Hepatocyte (in vitro differentiated cells): Measurements from ENCODE around the gene AIP. TPM values are rescaled to one million over a fixed set of nuclear protein-coding genes. Genes with fewer than 3 reads are reported as not detected.

Experiments
- DNase-seq: peaks from one replicate; pipeline ENCODE4 v3.0.0-alpha.2; 2016; ENCODE audit warnings: low spot score
- H2AFZ ChIP-seq: fragments of 200-600 bp; sonication (generic); 2 replicates; pipeline ENCODE4 v1.6.0; 2016; ENCODE audit warnings: antibody characterized with exemption, mild to moderate bottlenecking
- H3K27ac ChIP-seq: fragments of 200-600 bp; sonication (generic); 2 replicates; pipeline ENCODE4 v1.5.1; 2016; ENCODE audit warnings: mild to moderate bottlenecking
- H3K27me3 ChIP-seq: fragments of 200-600 bp; sonication (generic); 2 replicates; pipeline ENCODE4 v1.6.1; 2016
- H3K36me3 ChIP-seq: fragments of 200-600 bp; sonication (generic); replicated peaks from 2 replicates; pipeline ENCODE4 v1.5.1; 2016; ENCODE audit warnings: low read depth; ENCODE audit not compliant: insufficient read depth
- H3K4me1 ChIP-seq: fragments of 200-600 bp; sonication (generic); 2 replicates; pipeline ENCODE4 v1.5.1; 2016; ENCODE audit warnings: mild to moderate bottlenecking, moderate library complexity; ENCODE audit not compliant: insufficient read depth
- H3K4me2 ChIP-seq: fragments of 200-600 bp; sonication (generic); 2 replicates; pipeline ENCODE4 v1.6.0; 2016
- H3K4me3 ChIP-seq: fragments of 200-600 bp; sonication (generic); 2 replicates; pipeline ENCODE4 v1.5.1; 2016; ENCODE audit warnings: mild to moderate bottlenecking
- H3K79me2 ChIP-seq: fragments of 200-600 bp; sonication (generic); 2 replicates; pipeline ENCODE4 v1.6.0; 2017; ENCODE audit warnings: mild to moderate bottlenecking
- H3K9me2 ChIP-seq: fragments of 200-600 bp; sonication (generic); replicated peaks from 2 replicates; pipeline ENCODE4 v1.6.0; 2017; ENCODE audit warnings: mild to moderate bottlenecking; ENCODE audit not compliant: insufficient read depth
- H3K9me3 ChIP-seq: fragments of 200-600 bp; sonication (generic); 2 replicates; pipeline ENCODE4 v1.5.1; 2016; ENCODE audit warnings: low read depth, mild to moderate bottlenecking
- H4K20me1 ChIP-seq: fragments of 200-600 bp; sonication (generic); 2 replicates; pipeline ENCODE4 v1.6.0; 2016; ENCODE audit warnings: mild to moderate bottlenecking; ENCODE audit not compliant: insufficient read depth, poor library complexity, severe bottlenecking
- CTCF ChIP-seq: fragments of 200-600 bp; sonication (generic); IDR thresholded peaks from 2 replicates; pipeline ENCODE4 v1.5.1; 2016; ENCODE audit warnings: antibody characterized with exemption, mild to moderate bottlenecking; ENCODE audit not compliant: poor library complexity
- EZH2 ChIP-seq: fragments of 200-600 bp; sonication (generic); IDR thresholded peaks from 2 replicates; pipeline ENCODE4 v1.6.1; 2016; ENCODE audit warnings: antibody characterized with exemption, mild to moderate bottlenecking, borderline replicate concordance
- EZH2phosphoT487 ChIP-seq: fragments of 200-600 bp; sonication (generic); IDR thresholded peaks from one replicate; pipeline ENCODE4 v1.6.1; 2018; ENCODE audit warnings: antibody characterized with exemption, mild to moderate bottlenecking, low read depth, moderate library complexity; ENCODE audit not compliant: unreplicated experiment, severe bottlenecking
- whole genome bisulfite sequencing: methylation state at CpG from one replicate; pipeline ENCODE4 v1.1.6; 2016; ENCODE audit warnings: low lambda C conversion rate; ENCODE audit errors: missing lambda C conversion rate; 5-methylcytosine and 5-hydroxymethylcytosine counted together
- polyA plus RNA-seq: library from polyadenylated mRNA; unstranded; fragments of >200 nt; fragmentation: Nextera tagmentation; extraction: Ambion mirVana; gene quantifications from 2 replicates; pipeline ENCODE4 v1.2.1, GENCODE V29; 2016
- total RNA-seq: library from RNA; depleted of rRNA; stranded (reverse); fragments of >200 nt; gene quantifications from 2 replicates; pipeline ENCODE4 v1.2.3, GENCODE V29; 2014

The AIP gene
- total and polyA plus RNA-seq, 2 experiments from 2014 or later, result 35.3 to 45.2 TPM

- Histone ChIP-seq H3K9me2 (no peaks in the 10 kb centered on the region), H3K4me1 (peaks cover 3% of the 10 kb centered on the region), H3K36me3 (no peaks in the 10 kb centered on the region), H3K4me3 (no peak overlapping the region), H3K79me2 (peaks cover 10% of the 10 kb centered on the region), H4K20me1 (peaks cover 9% of the 10 kb centered on the region), H3K27me3 (no peaks in the 10 kb centered on the region), H3K9me3 (no peaks in the 10 kb centered on the region), H2AFZ (no peak overlapping the region), H3K27ac (no peak overlapping the region), H3K4me2 (no peak overlapping the region)
- no peak for DNase-seq
- TF ChIP-seq EZH2phosphoT487 (no peak), EZH2 (no peak), CTCF (no peak)
- WGBS, result 93% methylated on average over 1 of the region's 1 CpG
These were observed 17.6 kb downstream of the AIP start for GRCh38 chr11:67500484-67500821.

GRCh38 chr11:67500831-67501715 lies 18.2 kb downstream of the AIP start:
- Histone ChIP-seq H2AFZ (no peak overlapping the region), H4K20me1 (peaks cover 9% of the 10 kb centered on the region), H3K27me3 (no peaks in the 10 kb centered on the region), H3K9me3 (no peaks in the 10 kb centered on the region), H3K4me1 (peaks cover 9% of the 10 kb centered on the region), H3K4me3 (no peak overlapping the region), H3K4me2 (no peak overlapping the region), H3K27ac (no peak overlapping the region), H3K36me3 (no peaks in the 10 kb centered on the region), H3K79me2 (peaks cover 10% of the 10 kb centered on the region), H3K9me2 (no peaks in the 10 kb centered on the region)
- 92% methylated on average over 9 of the region's 9 CpGs for WGBS
- TF ChIP-seq EZH2 (no peak), CTCF (no peak), EZH2phosphoT487 (no peak)
- DNase-seq, result no peak

- TF ChIP-seq EZH2phosphoT487 (no peak), CTCF (no peak), EZH2 (no peak)
These were observed 19.0 kb downstream of the AIP start for GRCh38 chr11:67501854-67502253.

More at GRCh38 chr11:67501854-67502253, 19.0 kb downstream of the AIP start:
- Histone ChIP-seq H3K4me1 (peaks cover 17% of the 10 kb centered on the region), H3K27me3 (no peaks in the 10 kb centered on the region), H3K9me2 (no peaks in the 10 kb centered on the region), H3K9me3 (no peaks in the 10 kb centered on the region), H3K4me2 (no peak overlapping the region), H4K20me1 (peaks cover 9% of the 10 kb centered on the region), H2AFZ (no peak overlapping the region), H3K4me3 (no peak overlapping the region), H3K27ac (no peak overlapping the region), H3K79me2 (peaks cover 17% of the 10 kb centered on the region), H3K36me3 (no peaks in the 10 kb centered on the region)
- no peak for DNase-seq
- WGBS, result 98% methylated on average over 18 of the region's 18 CpGs
